Measurements from ENCODE around the gene SEC14L1. TPM values are rescaled to one million over a fixed set of nuclear protein-coding genes. Genes with fewer than 3 reads are reported as not detected.

SEC14L1 gene
- total RNA-seq, 2 donors from 2014 or later = 31.0 to 38.8 TPM

- Histone ChIP-seq H3K4me3 (no peak overlapping the region), H3K27me3 (no peaks in the 10 kb centered on the region), H3K36me3 (no peaks in the 10 kb centered on the region), H3K9ac (ENCODE audit: low read depth in 2 of 2, low read length in 2 of 2) (peak overlapping the region in 1 of 2 donors; percentile 24), H3K27ac (no peak overlapping the region), H3K9me3 (no peaks in the 10 kb centered on the region), H3K4me1 (no peaks in the 10 kb centered on the region)
- TF ChIP-seq CTCF (IDR thresholded peaks at IDR 0.05) = no peak
- intact Hi-C loops (cut with DNase I) = no loop called here
- no peak for DNase-seq
These were observed 86.9 kb downstream of the SEC14L1 start for GRCh38 chr17:77227461-77228240.

- intact Hi-C loops (cut with DNase I) = no loop called here
- no peak for DNase-seq
- Histone ChIP-seq H3K4me1 (no peaks in the 10 kb centered on the region), H3K9me3 (no peaks in the 10 kb centered on the region), H3K9ac (ENCODE audit: low read depth in 2 of 2, low read length in 2 of 2) (no peak overlapping the region), H3K36me3 (no peaks in the 10 kb centered on the region), H3K4me3 (no peak overlapping the region), H3K27ac (no peak overlapping the region), H3K27me3 (no peaks in the 10 kb centered on the region)
- TF ChIP-seq CTCF (IDR thresholded peaks at IDR 0.05) = no peak
These were observed 87.5 kb downstream of the SEC14L1 start for GRCh38 chr17:77228241-77228752.

- no peaks in the 10 kb centered on the region for H3K27me3 ChIP-seq
- no peak overlapping the region for H3K27ac ChIP-seq
- H3K4me3 ChIP-seq = no peak overlapping the region
- no peaks in the 10 kb centered on the region for H3K4me1 ChIP-seq
- no peaks in the 10 kb centered on the region for H3K36me3 ChIP-seq
- no peaks in the 10 kb centered on the region for H3K9me3 ChIP-seq
- TF ChIP-seq CTCF (IDR thresholded peaks at IDR 0.05) = no peak
- no peak overlapping the region for H3K9ac ChIP-seq (ENCODE audit: low read depth in 2 of 2, low read length in 2 of 2)
- intact Hi-C loops (cut with DNase I) = no loop called here
- no peak for DNase-seq
These were observed 88.0 kb downstream of the SEC14L1 start for GRCh38 chr17:77228816-77229215.

GRCh38 chr17:77229786-77230435 is 89.1 kb downstream of the SEC14L1 start:
- Histone ChIP-seq H3K4me3 (no peak overlapping the region), H3K4me1 (peaks cover 7% of the 10 kb centered on the region), H3K27me3 (no peaks in the 10 kb centered on the region), H3K9ac (ENCODE audit: low read depth in 2 of 2, low read length in 2 of 2) (no peak overlapping the region), H3K27ac (no peak overlapping the region), H3K9me3 (no peaks in the 10 kb centered on the region), H3K36me3 (no peaks in the 10 kb centered on the region)
- DNase-seq = no peak
- intact Hi-C loops (cut with DNase I) = no loop called here
- no peak for TF ChIP-seq CTCF (IDR thresholded peaks at IDR 0.05)

- no peak for TF ChIP-seq CTCF (IDR thresholded peaks at IDR 0.05)
- intact Hi-C loops (cut with DNase I) = no loop called here
- H3K27me3 ChIP-seq = no peaks in the 10 kb centered on the region
- no peaks in the 10 kb centered on the region for H3K9me3 ChIP-seq
- H3K4me3 ChIP-seq = no peak overlapping the region
- no peak overlapping the region for H3K9ac ChIP-seq (ENCODE audit: low read depth in 2 of 2, low read length in 2 of 2)
- no peak overlapping the region for H3K27ac ChIP-seq
- peaks cover 7% of the 10 kb centered on the region for H3K4me1 ChIP-seq
- H3K36me3 ChIP-seq = no peaks in the 10 kb centered on the region
- no peak for DNase-seq
These were observed 89.7 kb downstream of the SEC14L1 start for GRCh38 chr17:77230436-77230830.

All from colonic mucosa (tissue), 4 donors.